CD4-positive, alpha-beta T cell treated with Interleukin-17A for 1 hour (primary cell): ENCODE data around the gene CDS2.

Source experiments
- DNase-seq: peaks from one replicate; pipeline ENCODE4 v3.0.0-alpha.2; 2020

CDS2 gene

GRCh38 chr20:5154543-5154925 is 27.7 kb downstream of the CDS2 start:
- DNase-seq, result no peak

GRCh38 chr20:5155404-5155803 is 28.6 kb downstream of the CDS2 start:
- no peak for DNase-seq

- no peak for DNase-seq
Measured at GRCh38 chr20:5156675-5157448, 30.1 kb downstream of the CDS2 start.

GRCh38 chr20:5159928-5160327 is 33.1 kb downstream of the CDS2 start:
- DNase-seq, result no peak

GRCh38 chr20:5160882-5161281 is 34.1 kb downstream of the CDS2 start:
- no peak for DNase-seq

GRCh38 chr20:5161536-5162164 is 34.8 kb downstream of the CDS2 start:
- no peak for DNase-seq

- no peak for DNase-seq
Measured at GRCh38 chr20:5164645-5165625, 38.1 kb downstream of the CDS2 start.

GRCh38 chr20:5168651-5169396 is 42.0 kb downstream of the CDS2 start:
- no peak for DNase-seq

- DNase-seq, result no peak
Measured at GRCh38 chr20:5170341-5170740, 43.5 kb downstream of the CDS2 start.

GRCh38 chr20:5171064-5171789 is 44.4 kb downstream of the CDS2 start:
- DNase-seq, result no peak

GRCh38 chr20:5171790-5172164 is 45.0 kb downstream of the CDS2 start:
- no peak for DNase-seq

GRCh38 chr20:5172167-5172601 is 45.4 kb downstream of the CDS2 start:
- DNase-seq, result no peak

GRCh38 chr20:5172903-5173463 is 46.2 kb downstream of the CDS2 start:
- DNase-seq, result no peak

GRCh38 chr20:5173751-5174150 is 46.9 kb downstream of the CDS2 start:
- no peak for DNase-seq

GRCh38 chr20:5177071-5177470 is 50.3 kb downstream of the CDS2 start:
- no peak for DNase-seq

GRCh38 chr20:5178046-5178445 is 51.2 kb downstream of the CDS2 start:
- no peak for DNase-seq

- no peak for DNase-seq
Measured at GRCh38 chr20:5180421-5180820, 53.6 kb downstream of the CDS2 start.

- no peak for DNase-seq
Measured at GRCh38 chr20:5180933-5181332, 54.1 kb downstream of the CDS2 start.

- DNase-seq, result no peak
Measured at GRCh38 chr20:5181492-5181891, 54.7 kb downstream of the CDS2 start.

- no peak for DNase-seq
Measured at GRCh38 chr20:5181958-5182357, 55.1 kb downstream of the CDS2 start.

- DNase-seq, result no peak
Measured at GRCh38 chr20:5182615-5183254, 55.9 kb downstream of the CDS2 start.
